Thyroid gland (tissue), 4 donors: ENCODE results near the gene SPATS2L. TPM values are rescaled to one million over a fixed set of nuclear protein-coding genes. Genes with fewer than 3 reads are reported as not detected.
"Not testable (repeated sequence)": the region's sequence is repeated elsewhere in the genome, so short reads cannot be mapped to it uniquely, and the experiment has no call there.

Experiments
- DNase-seq, 2 donors: peaks; one replicate each; pipeline ENCODE4 v3.0.0-alpha.2; 2019
- H3K27ac ChIP-seq, 3 donors: fragments of 200-600 bp; sonication (generic); 1 replicate in 2 of 3; 2 replicates in 1 of 3; pipeline ENCODE4 v1.5.1; 2016 to 2019; ENCODE audit warnings: mild to moderate bottlenecking in 1 of 3, moderate library complexity in 1 of 3
- H3K27me3 ChIP-seq: fragments of 200-600 bp; sonication (generic); one replicate; pipeline ENCODE4 v1.5.1; 2019
- H3K36me3 ChIP-seq, 2 donors: fragments of 200-600 bp; sonication (generic); one replicate each; pipeline ENCODE4 v1.5.1; 2016 to 2019
- H3K4me1 ChIP-seq, 2 donors: fragments of 200-600 bp; sonication (generic); one replicate each; pipeline ENCODE4 v1.5.1; 2017 to 2019
- H3K4me3 ChIP-seq, 3 donors: fragments of 200-600 bp; sonication (generic); replicated peaks in 1 of 3; 1 replicate in 2 of 3; 2 replicates in 1 of 3; pipeline ENCODE4 v1.5.1; 2016; ENCODE audit warnings: mild to moderate bottlenecking in 1 of 3
- H3K9me3 ChIP-seq: fragments of 200-600 bp; sonication (generic); one replicate; pipeline ENCODE4 v1.5.1; 2017
- POLR2A ChIP-seq, 2 donors: fragments of 450-650 bp; IDR thresholded peaks; one replicate each; pipeline ENCODE4 v1.6.1; 2017; ENCODE audit warnings: antibody characterized with exemption in 2 of 2, mild to moderate bottlenecking in 2 of 2, moderate library complexity in 1 of 2
- WGBS, 2 donors: methylation state at CpG; one replicate each; pipeline ENCODE4 v1.1.5; 2017; 5-methylcytosine and 5-hydroxymethylcytosine counted together
- intact Hi-C: fragments of 100-400 bp; cut with DNase I; formaldehyde crosslinking; loops from one replicate; pipeline ENCODE4 v1.15.1; 2023
- total RNA-seq, 4 donors: library from RNA; depleted of rRNA; stranded (reverse); fragments of >200 nt; gene quantifications; one replicate each; pipeline ENCODE4 v1.2.3, GENCODE V29; 2016
- TF ChIP-seq, protein P1 (sequence below), 6 experiments: fragments of 200-600 bp in 3 of 6; fragments of 450-650 bp in 3 of 6; sonication (generic) in 3 of 6; IDR thresholded peaks; one replicate each; pipeline ENCODE4 v1.5.1; 2016 to 2019; ENCODE audit warnings: antibody characterized with exemption in 6 of 6, mild to moderate bottlenecking in 2 of 6, inconsistent platforms in 1 of 6, moderate library complexity in 1 of 6

Gene SPATS2L
- total RNA-seq, 4 donors from 2014 or later: 41.7 to 101 (median 73.3) TPM

DNA sequence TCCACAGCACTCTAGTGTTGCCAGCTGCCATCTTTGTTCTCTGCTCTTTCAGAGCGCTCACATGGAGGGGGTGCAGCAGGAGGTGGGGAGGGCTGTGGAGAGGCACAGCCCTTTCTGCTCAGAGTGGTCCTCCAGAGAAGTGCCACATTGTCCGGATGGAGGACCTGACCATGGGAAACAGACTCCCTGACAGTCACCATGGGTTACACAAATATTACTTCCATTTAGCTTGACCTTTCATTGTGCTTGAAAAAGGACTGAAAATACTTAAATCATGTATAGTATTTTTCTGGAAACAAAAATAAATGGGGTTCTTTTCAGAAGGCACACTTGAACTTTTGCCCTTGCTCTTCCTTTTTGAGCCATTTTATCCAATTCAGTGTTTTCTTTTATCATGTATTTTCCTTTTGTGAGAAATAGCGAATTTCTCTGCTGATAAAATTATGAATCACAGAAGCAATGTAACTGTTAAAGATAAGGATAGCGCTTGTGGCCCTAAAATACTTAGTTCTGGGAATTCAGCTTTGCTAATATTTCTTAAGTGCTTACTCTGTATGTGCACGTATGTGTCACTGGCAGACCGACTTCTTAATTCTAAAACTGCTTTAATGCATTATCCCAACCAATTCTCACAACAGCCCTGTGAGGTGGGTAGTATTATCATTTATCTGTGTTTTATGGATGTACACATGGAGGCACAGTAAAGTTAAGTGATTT lies 34.2 kb downstream of the SPATS2L start:
- H3K27ac ChIP-seq: no peak overlapping the region
- no peak for DNase-seq
- peaks cover 6 to 16% of the 10 kb centered on the region in 2 donors for H3K4me1 ChIP-seq
- no peak overlapping the region for H3K4me3 ChIP-seq
- no peak for TF ChIP-seq POLR2A (IDR thresholded peaks at IDR 0.05)
- no peaks in the 10 kb centered on the region for H3K9me3 ChIP-seq
- H3K27me3 ChIP-seq: no peaks in the 10 kb centered on the region
- no peaks in the 10 kb centered on the region for H3K36me3 ChIP-seq
- intact Hi-C loops: no loop called here
- whole genome bisulfite sequencing, 2 donors: 84 to 87% methylated on average over 6 of the region's 6 CpGs

DNA sequence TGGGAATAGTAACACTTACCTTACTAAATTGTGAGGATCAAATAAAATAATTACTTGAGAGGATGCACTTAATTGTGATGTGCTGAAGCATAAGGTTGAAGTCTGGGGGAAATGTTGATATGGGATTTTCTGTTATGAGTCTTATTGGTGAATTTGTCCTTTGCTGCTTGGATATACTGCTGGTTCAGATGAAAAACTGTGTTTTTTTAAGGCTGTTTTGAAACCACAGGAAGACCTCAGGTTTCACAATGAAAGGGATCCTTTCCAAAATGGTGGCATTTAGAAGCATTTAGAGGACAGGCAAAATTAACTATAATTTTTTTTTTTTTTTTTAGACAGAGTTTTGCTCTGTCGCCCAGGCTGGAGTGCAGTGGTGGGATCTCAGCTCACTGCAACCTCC lies 34.9 kb downstream of the SPATS2L start:
- intact Hi-C loops: no loop called here
- Histone ChIP-seq H3K9me3 (no peaks in the 10 kb centered on the region), H3K4me1 (peaks cover 6 to 21% of the 10 kb centered on the region in 2 donors), H3K36me3 (no peaks in the 10 kb centered on the region), H3K27me3 (no peaks in the 10 kb centered on the region), H3K27ac (no peak overlapping the region), H3K4me3 (no peak overlapping the region)
- TF ChIP-seq, protein P1, sequence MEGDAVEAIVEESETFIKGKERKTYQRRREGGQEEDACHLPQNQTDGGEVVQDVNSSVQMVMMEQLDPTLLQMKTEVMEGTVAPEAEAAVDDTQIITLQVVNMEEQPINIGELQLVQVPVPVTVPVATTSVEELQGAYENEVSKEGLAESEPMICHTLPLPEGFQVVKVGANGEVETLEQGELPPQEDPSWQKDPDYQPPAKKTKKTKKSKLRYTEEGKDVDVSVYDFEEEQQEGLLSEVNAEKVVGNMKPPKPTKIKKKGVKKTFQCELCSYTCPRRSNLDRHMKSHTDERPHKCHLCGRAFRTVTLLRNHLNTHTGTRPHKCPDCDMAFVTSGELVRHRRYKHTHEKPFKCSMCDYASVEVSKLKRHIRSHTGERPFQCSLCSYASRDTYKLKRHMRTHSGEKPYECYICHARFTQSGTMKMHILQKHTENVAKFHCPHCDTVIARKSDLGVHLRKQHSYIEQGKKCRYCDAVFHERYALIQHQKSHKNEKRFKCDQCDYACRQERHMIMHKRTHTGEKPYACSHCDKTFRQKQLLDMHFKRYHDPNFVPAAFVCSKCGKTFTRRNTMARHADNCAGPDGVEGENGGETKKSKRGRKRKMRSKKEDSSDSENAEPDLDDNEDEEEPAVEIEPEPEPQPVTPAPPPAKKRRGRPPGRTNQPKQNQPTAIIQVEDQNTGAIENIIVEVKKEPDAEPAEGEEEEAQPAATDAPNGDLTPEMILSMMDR (IDR thresholded peaks at IDR 0.05): no peak
- no peak for TF ChIP-seq POLR2A (IDR thresholded peaks at IDR 0.05)
- no peak for DNase-seq
- WGBS, 2 donors: 100% methylated on average over 1 of the region's 1 CpG

DNA sequence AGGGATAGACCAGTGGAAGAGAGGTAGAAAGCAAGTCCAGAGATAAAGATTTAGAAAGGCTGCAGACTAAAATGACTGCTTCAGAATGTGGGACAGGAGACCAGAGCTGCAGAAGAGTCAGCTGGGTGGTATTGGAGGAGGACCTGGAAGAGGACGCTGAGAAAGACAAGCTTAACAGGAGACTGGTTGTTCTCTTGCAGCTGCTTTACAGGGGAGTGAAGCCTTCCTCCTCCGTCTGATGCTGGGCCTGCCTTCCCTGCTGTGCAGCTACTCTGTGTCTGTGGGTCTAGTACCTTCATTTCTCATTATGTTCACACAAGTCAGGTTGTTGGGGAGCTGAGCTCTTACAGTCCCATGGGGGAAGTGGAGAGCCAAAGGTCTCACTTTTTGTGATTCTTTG lies 35.7 kb downstream of the SPATS2L start:
- DNase-seq: no peak
- peaks cover 6 to 18% of the 10 kb centered on the region in 2 donors for H3K4me1 ChIP-seq
- intact Hi-C loops: no loop called here
- 84 to 87% methylated on average over 2 of the region's 2 CpGs for WGBS, 2 donors
- H3K27ac ChIP-seq: no peak overlapping the region
- H3K9me3 ChIP-seq: no peaks in the 10 kb centered on the region
- no peak overlapping the region for H3K4me3 ChIP-seq
- no peaks in the 10 kb centered on the region for H3K36me3 ChIP-seq
- H3K27me3 ChIP-seq: no peaks in the 10 kb centered on the region
- no peak for TF ChIP-seq POLR2A (IDR thresholded peaks at IDR 0.05)
- TF ChIP-seq, protein P1 (IDR thresholded peaks at IDR 0.05): no peak

DNA sequence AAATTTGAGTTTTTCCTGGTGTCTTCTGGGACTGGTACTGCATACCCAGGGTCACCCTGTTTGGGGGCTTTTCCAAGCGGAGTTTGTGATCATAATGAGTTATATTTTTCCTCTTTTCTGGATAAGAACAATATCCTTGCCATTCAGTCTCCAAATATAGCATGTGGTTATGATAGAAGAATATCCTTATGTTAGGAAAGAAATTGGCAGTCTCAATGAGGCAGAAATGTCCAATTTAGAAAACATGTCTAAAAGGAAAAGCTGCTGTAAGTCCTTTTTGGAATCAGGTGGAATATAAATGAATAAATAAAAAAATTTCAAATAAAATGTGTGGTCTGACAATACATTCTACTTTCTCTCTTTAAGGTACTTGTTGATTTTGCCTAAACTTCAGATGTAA lies 36.2 kb downstream of the SPATS2L start:
- no peak overlapping the region for H3K4me3 ChIP-seq
- H3K36me3 ChIP-seq: no peaks in the 10 kb centered on the region
- no peak for DNase-seq
- peaks cover 6 to 14% of the 10 kb centered on the region in 2 donors for H3K4me1 ChIP-seq
- 89 to 97% methylated on average over 1 of the region's 1 CpG for WGBS, 2 donors
- H3K27me3 ChIP-seq: no peaks in the 10 kb centered on the region
- H3K9me3 ChIP-seq: no peaks in the 10 kb centered on the region
- no peak overlapping the region for H3K27ac ChIP-seq
- TF ChIP-seq, protein P1 (IDR thresholded peaks at IDR 0.05): no peak
- TF ChIP-seq POLR2A (IDR thresholded peaks at IDR 0.05): no peak
- intact Hi-C loops: no loop called here

DNA sequence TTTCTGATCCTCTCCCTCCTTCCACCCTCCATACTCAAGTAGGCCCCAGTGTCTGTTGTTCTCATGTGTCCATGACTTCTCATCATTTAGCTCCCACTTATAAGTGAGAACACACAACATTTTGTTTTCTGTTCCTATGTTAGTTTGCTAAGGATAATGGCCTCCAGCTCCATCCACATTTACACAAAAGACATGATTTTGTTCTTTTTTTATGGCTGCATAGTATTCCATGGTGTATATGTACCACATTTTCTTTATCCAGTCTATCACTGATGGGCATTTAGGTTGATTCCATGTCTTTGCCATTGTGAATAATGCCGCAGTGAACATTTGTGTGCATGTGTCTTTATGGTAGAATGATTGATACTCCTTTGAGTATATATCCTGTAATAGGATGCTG lies 37.7 kb downstream of the SPATS2L start:
- H3K9me3 ChIP-seq, H3K27me3 ChIP-seq, H3K27ac ChIP-seq, DNase-seq, H3K4me1 ChIP-seq, intact Hi-C loops, H3K4me3 ChIP-seq, H3K36me3 ChIP-seq: not testable (repeated sequence)
- 100% methylated on average over 1 of the region's 1 CpG for WGBS, 2 donors

DNA sequence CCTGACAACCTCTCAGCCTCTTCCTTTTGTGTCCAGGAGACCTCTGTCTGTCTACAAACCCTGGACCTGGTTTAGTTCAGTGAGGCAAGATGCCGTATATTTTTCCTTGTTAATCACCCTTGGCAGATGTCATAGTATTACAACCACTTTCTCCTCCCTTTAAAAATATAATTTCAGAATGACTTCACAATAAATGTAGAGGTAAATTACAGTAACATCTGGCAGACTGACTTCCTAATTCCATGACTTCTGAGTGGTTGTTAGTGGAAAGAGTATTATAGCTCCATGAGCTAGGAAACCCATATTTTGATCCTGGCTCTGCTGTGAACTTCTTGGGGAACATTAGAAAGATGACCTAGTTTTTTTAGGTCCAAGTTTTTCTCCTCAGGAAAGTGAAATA lies 39.5 kb downstream of the SPATS2L start:
- Histone ChIP-seq H3K27me3 (no peaks in the 10 kb centered on the region), H3K36me3 (no peaks in the 10 kb centered on the region), H3K4me1 (peaks cover 4 to 10% of the 10 kb centered on the region in 2 donors), H3K27ac (no peak overlapping the region), H3K4me3 (no peak overlapping the region), H3K9me3 (no peaks in the 10 kb centered on the region)
- intact Hi-C loops: no loop called here
- TF ChIP-seq POLR2A (IDR thresholded peaks at IDR 0.05): no peak
- TF ChIP-seq, protein P1 (IDR thresholded peaks at IDR 0.05): no peak
- WGBS, 2 donors: 92 to 97% methylated on average over 1 of the region's 1 CpG
- no peak for DNase-seq
